Measurements from ENCODE around the gene COL4A1.

COL4A1 gene

GRCh38 chr13:110351636-110352420, 44.9 kb upstream of the COL4A1 start:
- DNase-seq (ENCODE audit: low read depth): no peak
- no peak for TF ChIP-seq CTCF (IDR thresholded peaks at IDR 0.05; ENCODE audit: low read depth, low read length, missing control alignments)
- no peak overlapping the region for H3K4me3 ChIP-seq (ENCODE audit: low read depth, low read length)

- H3K4me3 ChIP-seq (ENCODE audit: low read depth, low read length): no peak overlapping the region
- no peak for TF ChIP-seq CTCF (IDR thresholded peaks at IDR 0.05; ENCODE audit: low read depth, low read length, missing control alignments)
- no peak for DNase-seq (ENCODE audit: low read depth)
Observed at GRCh38 chr13:110350509-110350908, 43.6 kb upstream of the COL4A1 start.

GRCh38 chr13:110350049-110350448, 43.1 kb upstream of the COL4A1 start:
- H3K4me3 ChIP-seq (ENCODE audit: low read depth, low read length): no peak overlapping the region
- no peak for TF ChIP-seq CTCF (IDR thresholded peaks at IDR 0.05; ENCODE audit: low read depth, low read length, missing control alignments)
- DNase-seq (ENCODE audit: low read depth): no peak

GRCh38 chr13:110349239-110349638, 42.3 kb upstream of the COL4A1 start:
- no peak for TF ChIP-seq CTCF (IDR thresholded peaks at IDR 0.05; ENCODE audit: low read depth, low read length, missing control alignments)
- no peak for DNase-seq (ENCODE audit: low read depth)
- no peak overlapping the region for H3K4me3 ChIP-seq (ENCODE audit: low read depth, low read length)

GRCh38 chr13:110348309-110349105, 41.5 kb upstream of the COL4A1 start:
- TF ChIP-seq CTCF (IDR thresholded peaks at IDR 0.05; ENCODE audit: low read depth, low read length, missing control alignments): no peak
- no peak overlapping the region for H3K4me3 ChIP-seq (ENCODE audit: low read depth, low read length)
- no peak for DNase-seq (ENCODE audit: low read depth)

- no peak for DNase-seq (ENCODE audit: low read depth)
- TF ChIP-seq CTCF (IDR thresholded peaks at IDR 0.05; ENCODE audit: low read depth, low read length, missing control alignments): no peak
- no peak overlapping the region for H3K4me3 ChIP-seq (ENCODE audit: low read depth, low read length)
Observed at GRCh38 chr13:110347535-110348308, 40.8 kb upstream of the COL4A1 start.

Measured in GM12864 (cell line).